Right lobe of liver (tissue), 6 donors: Measurements from ENCODE around the gene PRR12. TPM values are rescaled to one million over a fixed set of nuclear protein-coding genes. Genes with fewer than 3 reads are reported as not detected.

ENCODE experiments used
- ATAC-seq, 4 donors: fragments of 200-7000 bp; cut with Tn5 transposase; one replicate each; pipeline ENCODE4 v1.9.1; 2020; ENCODE audit warnings: mild to moderate bottlenecking in 4 of 4, moderate library complexity in 4 of 4
- DNase-seq, 3 donors: peaks; one replicate each; pipeline ENCODE4 v3.0.0-alpha.2; 2020
- H3K27ac ChIP-seq, 3 donors: fragments of 200-600 bp; one replicate each; pipeline ENCODE4 v1.8.0; 2022
- H3K27me3 ChIP-seq, 2 donors: fragments of 200-600 bp; one replicate each; pipeline ENCODE4 v1.8.0; 2022
- H3K36me3 ChIP-seq, 4 donors: fragments of 200-600 bp; sonication (generic) in 1 of 4; one replicate each; pipeline versions ENCODE4 v1.5.1 to v1.8.0; 2017 to 2022; ENCODE audit warnings: control low read depth in 1 of 4
- H3K4me1 ChIP-seq, 4 donors: fragments of 200-600 bp; sonication (generic) in 1 of 4; one replicate each; pipeline versions ENCODE4 v1.5.1 to v1.8.0; 2017 to 2022; ENCODE audit warnings: control low read depth in 1 of 4
- H3K4me3 ChIP-seq, 3 donors: fragments of 200-600 bp; one replicate each; pipeline ENCODE4 v1.8.0; 2022
- H3K9me3 ChIP-seq, 4 donors: fragments of 200-600 bp; sonication (generic) in 1 of 4; one replicate each; pipeline versions ENCODE4 v1.5.1 to v1.8.0; 2017 to 2022; ENCODE audit warnings: control low read depth in 1 of 4
- CTCF ChIP-seq, 4 donors: fragments of 200-600 bp in 3 of 4; fragments of 450-650 bp in 1 of 4; IDR thresholded peaks; one replicate each; pipeline versions ENCODE4 v1.5.1 to v1.8.0; 2016 to 2022; ENCODE audit warnings: antibody characterized with exemption in 4 of 4, mild to moderate bottlenecking in 2 of 4
- POLR2A ChIP-seq: fragments of 450-650 bp; IDR thresholded peaks from one replicate; pipeline ENCODE4 v1.6.1; 2017; ENCODE audit warnings: antibody characterized with exemption, mild to moderate bottlenecking
- WGBS: methylation state at CpG from one replicate; pipeline ENCODE4 v1.1.6; 2018; ENCODE audit warnings: low coverage, low lambda C conversion rate; ENCODE audit not compliant: insufficient coverage; ENCODE audit errors: missing lambda C conversion rate; 5-methylcytosine and 5-hydroxymethylcytosine counted together
- intact Hi-C, 2 donors: fragments of 100-400 bp; cut with DNase I; formaldehyde crosslinking; loops; one replicate each; pipeline versions ENCODE4 v1.11.2 to v1.14.1; 2022
- long read RNA-seq: library from polyadenylated mRNA; unstranded; transcript quantifications from one replicate; pipeline ENCODE4 v2.0.0, GENCODE V29; 2019
- total RNA-seq, 6 experiments: library from RNA; depleted of rRNA in 2 of 6; stranded (reverse); fragments of >200 nt in 2 of 6; fragmentation: NEBNext Ultra II Directional in 3 of 6; extraction: Animal tissue kit (Norgen Biotek cat#: 25700) in 3 of 6; gene quantifications; one replicate each; pipeline versions ENCODE4 v1.1.0 to v1.2.4, GENCODE V29; 2016 to 2023
- donor health status: DM: no; HTN: yes; CAD: no.
- donor health status: DM: no; HTN: no; CAD: no.
- donor health status: DM: no; HTN: no; CAD: no.
- donor health status: DM: no; HTN: yes; CAD: no.
- donor health status: DM: no; HTN: yes; CAD: no.

Gene PRR12
- total RNA-seq = 1 to 10 TPM; 4.0 to 8.5 (median 5.5) TPM
- long read RNA-seq = 0 reads

GRCh38 chr19:49590971-49591730, at the start of gene PRR12:
TSS of gene PRR12 (plus strand) at chr19:49591182. CDS start at chr19:49591655, 473 bp downstream.
- WGBS = under 1% methylated on average over 34 of the region's 66 CpGs
- Histone ChIP-seq H3K4me3 (peak within 1 kb of the TSS; percentile 76 to 83 (median 77)), H3K36me3 (peaks cover 0 to 13% (median 1%) of the 10 kb centered on the region in 4 donors), H3K27me3 (no peaks in the 10 kb centered on the region), H3K4me1 (peaks cover 0 to 4% (median 0%) of the 10 kb centered on the region in 4 donors), H3K27ac (peak within 1 kb of the TSS; percentile 39 to 84 (median 82)), H3K9me3 (no peaks in the 10 kb centered on the region)
- ATAC-seq (peak; percentile 53 to 63 (median 56)), DNase-seq (peak; percentile 59 to 73 (median 72))
- TF ChIP-seq CTCF (IDR thresholded peaks at IDR 0.05) = no peak
- no peak for TF ChIP-seq POLR2A
- intact Hi-C loops = loop anchor here in 1 of 2 donors (10.0 kb wide), 1 partner anchor 74 kb away; the partner anchor contains the start of genes BCL2L12 and IRF3

- Histone ChIP-seq H3K4me1 (no peaks in the 10 kb centered on the region), H3K27me3 (no peaks in the 10 kb centered on the region), H3K4me3 (no peak overlapping the region), H3K9me3 (no peaks in the 10 kb centered on the region), H3K36me3 (peaks cover 0 to 36% (median 16%) of the 10 kb centered on the region in 4 donors), H3K27ac (no peak overlapping the region)
- ATAC-seq = no peak
- TF ChIP-seq CTCF (IDR thresholded peaks at IDR 0.05) = no peak
- TF ChIP-seq POLR2A = no peak
- no peak for DNase-seq
- intact Hi-C loops = loop anchor here in 1 of 2 donors (5.0 kb wide), 1 partner anchor 35 kb away; no protein-coding TSS in a partner anchor
- WGBS = 83% methylated on average over 6 of the region's 6 CpGs
Measured at GRCh38 chr19:49541914-49542313, 49.1 kb upstream of the PRR12 start.

- Histone ChIP-seq H3K27me3 (no peaks in the 10 kb centered on the region), H3K4me1 (no peaks in the 10 kb centered on the region), H3K36me3 (peaks cover 0 to 31% (median 14%) of the 10 kb centered on the region in 4 donors), H3K4me3 (no peak overlapping the region), H3K9me3 (no peaks in the 10 kb centered on the region), H3K27ac (no peak overlapping the region)
- WGBS = 87% methylated on average over 3 of the region's 16 CpGs
- no peak for ATAC-seq
- intact Hi-C loops = loop anchor here in 1 of 2 donors (5.0 kb wide), 1 partner anchor 35 kb away; no protein-coding TSS in a partner anchor
- no peak for TF ChIP-seq POLR2A
- TF ChIP-seq CTCF (IDR thresholded peaks at IDR 0.05) = no peak
- no peak for DNase-seq
Measured at GRCh38 chr19:49542446-49542845, 48.5 kb upstream of the PRR12 start.

GRCh38 chr19:49543032-49543431, 48.0 kb upstream of the PRR12 start:
- intact Hi-C loops = loop anchor here in 1 of 2 donors (5.0 kb wide), 1 partner anchor 36 kb away; no protein-coding TSS in a partner anchor
- H3K27ac ChIP-seq = no peak overlapping the region
- H3K4me3 ChIP-seq = no peak overlapping the region
- TF ChIP-seq POLR2A (no peak), CTCF (IDR thresholded peaks at IDR 0.05) (no peak)
- H3K4me1 ChIP-seq = no peaks in the 10 kb centered on the region
- DNase-seq (no peak), ATAC-seq (no peak)
- peaks cover 0 to 30% (median 14%) of the 10 kb centered on the region in 4 donors for H3K36me3 ChIP-seq
- H3K27me3 ChIP-seq = no peaks in the 10 kb centered on the region
- no peaks in the 10 kb centered on the region for H3K9me3 ChIP-seq
- no CpG with 5 or more reads among the region's 14 CpGs for WGBS
